ENCODE measurements around the gene SUB1. TPM values are rescaled to one million over a fixed set of nuclear protein-coding genes. Genes with fewer than 3 reads are reported as not detected.
"Not testable (repeated sequence)": the region's sequence is repeated elsewhere in the genome, so short reads cannot be mapped to it uniquely, and the experiment has no call there.

SUB1 gene
- total RNA-seq, 1 donor from 2014 or later = 477 TPM

DNA sequence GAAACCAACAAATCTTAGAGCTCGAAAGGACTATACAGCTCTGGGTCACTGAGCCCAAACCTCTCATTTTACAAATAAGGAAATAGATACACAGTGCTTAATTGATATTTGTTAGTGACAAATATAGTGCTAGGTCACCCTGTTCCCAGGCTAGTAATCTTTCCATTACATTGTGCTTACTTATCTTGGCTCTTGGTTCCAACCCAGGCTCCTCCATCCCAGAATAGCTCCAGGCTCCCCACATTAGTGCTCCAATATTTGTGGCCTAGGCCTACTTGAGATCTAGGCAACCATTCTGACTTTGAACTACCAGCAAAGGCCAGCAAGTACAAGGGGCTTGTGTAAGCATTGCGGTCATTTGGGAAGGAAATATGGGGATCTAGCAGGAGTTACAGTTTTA, 21.7 kb upstream of the SUB1 start:
- intact Hi-C loops (cut with micrococcal nuclease) = no loop called here

DNA sequence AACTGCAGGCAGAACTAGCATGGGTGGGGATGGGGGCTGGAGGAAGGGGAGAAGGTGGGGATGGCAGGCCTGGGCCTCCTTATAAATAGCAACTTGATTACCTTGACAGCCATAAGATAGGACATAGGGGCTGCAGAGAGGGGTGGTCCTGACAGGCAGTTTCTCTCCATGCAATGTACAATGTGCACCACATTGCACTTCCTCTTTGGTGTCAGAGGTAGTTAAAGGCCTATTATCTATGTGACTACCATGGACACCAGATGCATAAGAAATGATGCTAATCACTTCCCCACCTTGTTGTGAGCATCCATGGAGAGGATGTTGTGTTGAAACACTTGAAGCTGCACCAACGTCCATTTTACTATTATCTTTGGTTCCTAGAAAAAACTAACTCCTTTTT, 20.2 kb upstream of the SUB1 start:
- intact Hi-C loops (cut with micrococcal nuclease) = no loop called here

DNA sequence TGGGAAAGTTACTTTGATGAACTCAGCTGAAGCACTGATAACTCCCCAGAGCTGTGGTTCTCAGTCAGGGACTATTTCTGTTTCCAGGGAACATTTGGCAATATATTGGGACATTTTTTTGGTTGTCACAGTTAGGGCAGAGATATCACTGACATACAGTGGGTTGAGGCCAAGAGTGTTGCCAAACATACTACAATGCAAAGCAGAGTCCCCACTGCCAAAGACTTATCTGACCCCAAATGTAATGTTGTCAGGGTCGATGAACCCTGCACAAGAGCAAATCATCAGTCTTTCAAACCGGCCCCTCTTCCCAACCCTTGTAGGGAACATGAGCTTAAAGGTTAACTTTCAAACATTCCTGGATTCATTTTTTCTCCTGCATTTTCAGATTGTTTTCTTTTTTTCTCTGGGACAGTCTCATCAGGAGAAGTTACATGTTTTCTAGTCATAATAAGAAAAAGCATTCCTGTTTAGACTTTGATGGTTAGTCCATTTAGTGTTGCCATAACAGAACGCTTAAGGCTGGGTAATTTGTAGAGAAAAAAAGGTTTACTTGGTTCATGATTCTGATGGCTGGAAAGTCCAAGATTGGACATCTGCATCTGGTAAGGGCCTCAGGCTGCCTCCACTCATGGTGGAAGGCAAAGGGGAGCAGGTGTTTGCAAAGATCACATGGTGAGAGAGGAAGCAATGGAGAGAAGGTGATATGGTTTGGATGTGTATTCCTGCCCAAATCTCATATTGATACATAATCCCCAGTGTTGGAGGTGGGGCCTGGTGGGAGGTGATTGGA, 18.8 kb upstream of the SUB1 start:
- intact Hi-C loops (cut with micrococcal nuclease) = no loop called here

DNA sequence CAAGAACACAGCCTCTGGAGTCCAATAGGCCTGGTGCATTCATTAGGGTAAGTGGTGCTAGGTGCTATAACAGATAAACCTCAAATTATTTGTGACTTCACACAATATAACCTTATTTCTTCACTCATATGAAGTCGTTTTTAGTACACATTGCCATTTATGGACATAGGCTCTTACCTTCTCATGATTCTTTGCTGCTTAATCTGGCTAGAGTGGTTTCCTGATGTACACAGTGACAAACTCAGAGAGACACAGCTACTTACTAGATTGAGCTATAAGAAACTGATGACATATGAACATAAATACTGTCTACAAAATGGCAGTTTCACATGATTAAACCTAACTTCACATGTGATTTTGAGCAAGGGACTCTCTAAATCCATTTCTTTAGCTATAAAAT, 14.2 kb upstream of the SUB1 start:
- intact Hi-C loops (cut with micrococcal nuclease) = no loop called here

DNA sequence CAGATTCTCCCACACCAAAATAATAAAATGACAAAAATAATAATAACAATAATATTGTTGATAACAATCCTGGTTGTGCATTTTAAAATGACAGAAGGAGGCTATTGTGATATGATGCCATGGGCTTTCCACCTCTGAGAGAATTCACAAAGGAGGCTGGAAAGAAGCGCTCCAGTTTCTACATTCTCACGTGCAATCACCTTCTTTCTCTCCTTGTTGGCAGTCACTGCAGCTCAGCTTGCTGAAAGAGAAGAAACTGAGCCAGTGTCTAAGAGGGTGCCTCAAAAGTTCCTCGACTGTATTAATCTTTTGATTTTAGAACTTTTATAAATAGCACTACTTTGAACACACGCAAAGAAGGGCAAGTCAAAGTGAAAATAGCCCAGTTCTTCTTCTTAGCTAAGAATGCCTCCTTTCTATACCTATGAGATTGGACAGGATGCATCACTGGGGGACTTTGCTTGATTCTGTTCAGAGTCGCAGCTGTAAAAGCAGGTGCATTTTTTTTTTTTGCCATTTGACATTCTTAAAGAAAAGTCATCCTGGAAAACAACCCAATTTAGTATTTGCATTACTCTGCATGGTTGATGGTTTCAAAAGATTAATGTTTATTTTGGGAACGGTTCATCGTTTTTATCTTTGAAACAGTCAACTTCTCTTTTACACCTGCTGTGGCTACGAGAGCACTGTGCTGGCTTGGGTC, 12.4 kb upstream of the SUB1 start:
- intact Hi-C loops (cut with micrococcal nuclease) = no loop called here

DNA sequence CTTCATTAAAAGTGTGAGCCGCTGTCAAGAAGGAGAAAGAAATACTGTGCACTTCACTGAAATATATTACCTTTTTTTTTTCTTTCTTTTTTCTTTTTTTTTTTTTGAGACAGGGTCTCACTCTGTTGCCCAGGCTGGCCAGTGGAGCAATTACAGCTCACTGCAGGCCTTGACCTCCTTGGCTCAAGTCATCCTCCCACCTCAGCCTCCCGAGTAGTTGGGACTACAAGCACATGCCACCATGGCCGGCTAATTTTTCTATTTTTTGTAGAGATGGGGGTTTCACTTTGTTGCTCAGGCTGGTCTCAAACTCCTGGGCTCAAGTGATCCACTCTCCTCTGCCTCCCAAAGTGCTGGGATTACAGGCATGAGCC, 11.9 kb upstream of the SUB1 start:
- intact Hi-C loops (cut with micrococcal nuclease) = not testable (repeated sequence)

DNA sequence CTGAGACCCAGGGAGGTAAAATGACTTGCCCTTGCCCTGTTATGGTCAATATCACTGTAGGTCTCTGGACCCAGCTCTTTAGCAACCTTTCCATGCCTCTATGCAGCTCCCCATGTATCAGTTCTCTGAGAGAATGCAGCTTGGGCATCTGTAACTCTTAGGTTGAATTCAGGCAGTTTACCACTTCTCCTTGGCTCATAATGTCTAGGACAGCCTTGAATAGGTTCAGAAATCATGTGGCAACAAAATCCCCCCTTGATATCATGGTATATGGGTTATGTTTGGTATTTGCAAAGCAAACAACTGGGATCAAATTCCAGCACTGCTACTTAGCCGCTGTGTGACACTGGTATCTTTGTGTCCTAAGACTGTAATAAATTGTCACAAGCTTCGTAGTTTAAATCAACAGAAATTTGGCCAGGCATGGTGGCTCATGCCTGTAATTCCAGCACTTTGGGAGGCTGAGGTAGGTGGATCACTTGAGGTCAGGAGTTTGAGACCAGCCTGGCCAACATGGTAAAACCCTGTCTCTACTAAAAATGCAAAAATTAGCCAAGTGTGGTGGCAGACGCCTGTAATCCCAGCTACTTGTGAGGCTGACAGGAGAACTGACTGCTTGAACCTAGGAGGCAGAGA, 10.7 kb upstream of the SUB1 start:
- intact Hi-C loops (cut with micrococcal nuclease) = no loop called here

DNA sequence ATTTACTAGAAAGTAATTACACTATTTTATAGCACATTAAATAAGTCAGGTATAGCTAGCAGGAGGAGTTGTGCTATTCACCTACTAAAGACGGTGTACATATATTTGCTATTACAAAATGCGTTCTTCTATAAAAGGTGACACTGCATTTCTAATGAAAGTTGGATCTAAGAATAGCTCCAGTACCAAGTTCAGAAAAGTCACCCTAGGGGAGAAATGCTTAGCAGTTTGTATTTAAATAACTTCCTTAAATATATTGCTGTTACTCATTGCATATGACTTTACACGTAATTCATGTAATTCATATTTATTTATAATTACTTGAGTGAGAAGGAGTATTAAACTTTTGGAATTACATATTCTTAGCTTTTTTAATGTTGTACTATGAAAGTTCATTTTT, 7.0 kb upstream of the SUB1 start:
- intact Hi-C loops (cut with micrococcal nuclease) = no loop called here

DNA sequence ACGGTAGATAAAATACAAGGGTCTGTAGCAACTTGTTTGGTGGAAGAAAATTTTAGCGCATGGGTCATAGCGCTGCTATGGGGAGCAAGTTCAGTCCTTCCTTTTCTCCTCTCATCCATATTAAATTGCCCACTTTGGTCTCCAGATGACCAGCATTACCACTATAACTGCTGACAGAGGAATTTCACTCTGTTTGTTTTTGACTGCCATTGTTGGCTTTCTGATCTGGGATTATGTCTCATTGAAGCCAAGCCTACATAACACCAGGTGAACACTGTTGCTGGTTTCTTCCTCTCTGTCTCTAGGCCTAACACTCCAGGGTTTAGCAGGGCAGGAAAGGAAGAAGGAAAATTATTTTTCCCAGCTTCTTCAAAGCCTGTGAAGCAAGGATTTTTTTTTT, 6.6 kb upstream of the SUB1 start:
- intact Hi-C loops (cut with micrococcal nuclease) = no loop called here

DNA sequence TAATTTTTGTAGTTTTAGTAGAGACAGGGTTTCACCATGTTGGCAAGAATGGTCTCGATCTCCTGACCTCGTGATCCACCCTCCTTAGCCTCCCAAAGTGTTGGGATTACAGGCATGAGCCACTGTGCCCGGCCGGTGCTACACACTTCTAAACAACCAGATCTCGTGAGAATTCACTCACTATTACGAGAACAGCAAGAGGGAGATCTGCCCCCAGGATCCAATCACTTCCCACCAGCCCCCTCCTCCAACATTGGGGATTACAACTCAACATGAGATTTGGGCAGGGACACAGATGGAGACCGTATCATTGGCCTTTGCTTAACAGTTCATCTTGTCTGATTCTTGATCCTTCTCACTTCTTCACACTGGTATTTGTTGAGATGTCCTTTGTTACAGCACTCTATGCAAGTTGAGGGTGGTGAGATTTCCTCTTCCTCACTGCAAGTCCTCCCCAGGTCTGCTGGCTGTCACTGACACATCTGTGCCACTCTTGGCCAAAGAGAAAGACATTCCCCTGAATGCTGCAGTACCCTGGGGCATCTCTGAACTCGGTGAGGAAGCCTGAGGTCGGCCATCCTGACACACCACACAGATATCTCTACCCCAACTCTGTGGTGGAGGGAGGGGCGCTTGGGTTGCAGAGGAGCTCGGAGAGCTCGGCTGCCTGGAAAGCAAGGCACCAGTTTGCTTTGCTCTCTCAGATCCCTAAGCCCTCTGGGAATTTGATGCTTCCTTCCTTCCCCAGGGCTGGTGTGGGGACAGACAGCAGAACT, 4.2 kb upstream of the SUB1 start:
- intact Hi-C loops (cut with micrococcal nuclease) = no loop called here

DNA sequence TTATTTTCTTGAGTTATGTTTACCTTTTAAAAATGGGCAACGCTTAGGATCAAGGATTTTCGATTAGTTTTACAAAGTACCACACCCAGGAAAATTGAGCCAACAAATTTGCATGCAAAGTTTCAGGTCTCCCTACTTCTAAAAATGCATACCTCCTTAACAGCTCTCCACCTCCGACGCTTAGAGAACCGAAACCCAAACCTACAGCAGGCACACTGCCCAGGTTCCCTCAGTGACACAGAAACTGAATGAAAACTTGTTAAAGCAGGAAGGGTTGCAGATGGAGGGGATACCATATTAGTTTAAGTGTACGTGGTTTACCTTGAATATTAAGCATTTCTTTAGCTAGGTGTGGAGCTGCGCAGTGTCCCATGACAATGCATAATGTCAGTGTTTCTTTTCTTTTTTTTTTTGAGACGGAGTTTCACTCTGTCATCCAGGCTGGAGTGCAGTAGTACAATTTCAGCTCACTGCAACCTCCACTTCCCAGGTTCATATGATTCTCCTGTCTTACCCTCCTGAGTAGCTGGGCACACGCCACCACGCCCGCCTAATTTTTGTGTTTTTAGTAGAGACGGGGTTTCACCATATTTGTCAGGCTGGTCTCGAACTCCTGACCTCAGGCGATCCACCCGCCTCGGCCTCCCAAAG, 1.6 kb upstream of the SUB1 start:
- intact Hi-C loops (cut with micrococcal nuclease) = loop anchor here (2.0 kb wide), 1 partner anchor 1051 kb away; the partner anchor contains the start of genes C5orf22 and DROSHA

DNA sequence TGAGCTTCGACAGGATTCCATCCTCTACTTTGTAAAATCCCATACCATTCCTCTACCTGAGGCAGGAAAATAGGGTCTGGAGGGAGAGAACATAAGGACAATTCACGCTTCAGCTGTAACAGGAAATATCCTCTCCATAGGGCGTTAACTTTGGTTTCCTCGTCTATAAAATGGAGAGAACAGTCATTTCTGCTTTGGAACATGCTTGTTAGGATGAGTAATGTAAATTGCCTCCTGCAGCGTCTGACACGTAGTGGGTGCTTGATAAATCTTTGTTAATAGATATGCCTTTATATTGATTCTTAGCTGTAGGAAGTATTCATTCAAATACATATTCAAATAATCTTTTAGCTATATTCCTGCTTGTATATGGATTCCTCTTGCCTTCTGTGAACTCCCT, 711 bp upstream of the SUB1 start:
- intact Hi-C loops (cut with micrococcal nuclease) = loop anchor here (1.0 to 2.0 kb wide), 5 partner anchors 42 to 1423 kb away; partner anchors contain the start of genes C5orf22, DROSHA and TARS1

DNA sequence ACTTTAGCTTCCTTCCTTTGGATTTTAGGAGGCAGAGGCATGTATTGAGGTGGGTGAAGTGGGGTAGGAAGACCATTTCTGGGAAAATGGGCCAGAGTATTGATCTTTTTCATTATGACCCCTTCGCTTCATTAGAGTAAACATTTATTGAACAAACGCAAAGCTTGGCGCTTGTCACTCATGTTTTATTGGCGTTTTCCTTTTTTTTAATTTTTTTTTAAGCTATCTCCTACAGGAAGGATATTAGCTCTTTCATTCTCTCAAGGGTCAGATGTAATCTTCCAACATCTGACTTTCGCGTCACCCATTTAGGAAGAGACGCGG, 273 bp upstream of the SUB1 start:
- intact Hi-C loops (cut with micrococcal nuclease) = loop anchor here (1.0 to 2.0 kb wide), 5 partner anchors 43 to 1422 kb away; partner anchors contain the start of genes C5orf22, DROSHA and TARS1

DNA sequence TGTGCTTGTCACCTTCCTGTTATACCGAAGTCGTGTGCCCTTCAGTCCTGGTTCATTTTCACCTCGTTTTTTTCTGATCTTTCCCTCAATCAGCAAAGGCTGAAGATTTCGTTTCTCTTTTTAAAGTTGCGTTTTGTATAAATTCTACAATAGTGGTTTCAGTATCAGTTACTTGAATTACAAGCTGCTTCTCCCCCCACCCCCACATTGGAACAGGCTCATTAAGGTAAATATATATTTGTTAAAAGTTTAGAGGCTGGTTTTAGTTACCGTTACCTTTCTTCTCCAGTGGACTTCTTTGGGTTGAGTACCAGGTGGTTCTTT, 881 bp downstream of the SUB1 start:
- intact Hi-C loops (cut with micrococcal nuclease) = loop anchor here (1.0 kb wide), 3 partner anchors 11 to 273 kb away; partner anchors contain the start of gene ZFR

DNA sequence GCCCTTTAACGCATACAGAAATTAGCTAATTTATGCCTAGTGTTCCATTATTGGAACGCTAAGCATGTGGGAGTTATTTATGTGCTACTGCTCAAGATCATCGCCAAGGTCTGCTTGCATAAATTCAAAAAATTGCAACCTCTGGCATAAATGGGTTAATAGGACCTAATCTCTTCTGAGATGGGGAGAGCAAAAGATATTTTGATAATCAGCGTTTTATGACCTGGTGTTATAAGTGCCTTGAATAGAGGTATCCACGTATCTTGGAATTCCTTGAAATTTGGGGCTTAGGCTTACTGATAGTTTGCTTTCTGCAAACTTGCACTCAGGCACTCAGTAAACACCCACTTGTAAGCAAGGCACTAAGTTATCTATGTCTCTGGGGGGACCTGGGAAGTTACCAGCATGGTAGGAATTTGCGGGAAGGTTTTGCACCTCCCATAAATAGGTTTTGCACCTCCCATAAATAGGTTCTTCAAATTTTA, 1.8 kb downstream of the SUB1 start:
- intact Hi-C loops (cut with micrococcal nuclease) = no loop called here

DNA sequence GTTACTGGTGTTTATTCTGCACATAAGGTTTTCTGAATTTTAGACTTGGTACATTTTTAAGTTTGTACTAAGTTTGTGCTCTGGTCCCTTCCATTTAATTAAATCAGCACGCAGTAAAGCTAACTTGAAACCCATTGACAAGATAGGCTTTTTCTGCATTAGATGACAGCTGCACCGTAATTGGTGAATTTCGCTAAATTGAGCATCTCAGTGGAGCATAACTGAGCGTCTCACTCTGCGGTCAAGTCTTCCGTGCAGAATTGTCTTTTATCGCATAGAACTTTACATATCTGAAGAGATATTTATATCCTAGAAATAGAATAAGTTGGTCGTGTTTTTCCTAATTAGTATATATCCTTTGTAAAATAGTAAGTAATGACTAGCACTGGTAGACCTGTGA, 4.1 kb downstream of the SUB1 start:
- intact Hi-C loops (cut with micrococcal nuclease) = no loop called here

DNA sequence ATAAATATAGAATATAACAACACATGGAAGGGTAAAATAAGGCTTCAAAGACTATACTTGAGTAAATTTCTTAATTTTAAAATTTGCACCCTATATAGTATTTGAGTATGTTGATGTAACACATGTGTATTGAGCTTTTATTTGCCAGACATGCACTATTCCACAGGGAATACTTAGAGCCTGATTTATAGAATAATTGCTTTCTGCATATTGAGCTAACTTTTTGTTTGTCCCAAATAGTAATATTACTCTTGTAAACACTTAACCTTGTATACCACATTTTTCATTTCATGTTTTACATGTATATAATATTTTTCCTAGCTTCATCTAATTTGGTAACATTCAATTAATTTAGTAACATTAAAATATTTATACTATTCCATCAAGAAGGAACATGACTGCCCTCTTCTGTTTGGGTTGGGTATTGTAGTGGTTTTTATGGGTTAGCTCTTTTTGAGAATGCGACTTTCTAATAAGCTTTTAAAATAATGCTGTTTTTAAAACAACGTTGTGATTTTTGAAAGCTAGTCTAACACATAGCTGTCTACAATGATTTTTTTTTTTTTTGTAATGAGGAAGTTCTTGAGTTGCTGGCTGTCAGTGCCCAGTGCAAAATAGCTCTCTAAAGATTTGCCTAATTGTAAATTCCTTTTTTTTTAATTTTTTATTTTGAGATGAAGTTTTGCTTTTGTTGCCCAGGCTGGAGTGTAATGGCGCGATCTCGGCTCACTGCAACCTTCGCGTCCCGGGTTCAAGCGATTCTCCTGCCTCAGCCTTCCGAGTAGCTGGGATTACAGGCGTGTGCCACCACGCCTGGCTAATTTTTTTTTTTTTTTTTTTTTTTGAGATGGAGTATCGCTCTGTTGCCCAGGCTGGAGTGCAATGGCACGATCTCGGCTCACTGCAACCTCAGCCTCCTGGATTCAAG, 4.8 kb downstream of the SUB1 start:
- intact Hi-C loops (cut with micrococcal nuclease) = loop anchor here (1.0 to 2.0 kb wide), 6 partner anchors 23 to 417 kb away; partner anchors contain the start of gene ZFR

DNA sequence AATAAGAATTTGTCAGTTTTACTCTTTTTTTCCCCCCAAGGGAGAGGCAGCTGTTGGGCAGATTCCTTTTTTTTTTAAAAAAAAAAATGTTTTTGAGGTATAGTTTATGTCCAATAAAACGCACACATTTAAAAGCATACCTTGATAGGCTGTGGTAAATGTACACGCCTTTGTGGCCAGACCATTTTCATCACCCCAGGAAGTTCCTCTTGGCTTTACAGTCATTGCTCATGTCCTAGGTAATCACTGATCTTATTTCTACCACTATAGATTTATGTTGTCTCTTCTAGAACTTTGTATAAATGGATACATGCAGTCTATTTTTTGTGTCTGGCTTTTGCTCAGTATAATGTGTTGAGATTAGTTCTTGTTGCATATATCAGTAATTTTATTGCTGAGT, 9.8 kb downstream of the SUB1 start:
- intact Hi-C loops (cut with micrococcal nuclease) = loop anchor here (1.0 kb wide), 1 partner anchor 8 kb away; no protein-coding TSS in a partner anchor

DNA sequence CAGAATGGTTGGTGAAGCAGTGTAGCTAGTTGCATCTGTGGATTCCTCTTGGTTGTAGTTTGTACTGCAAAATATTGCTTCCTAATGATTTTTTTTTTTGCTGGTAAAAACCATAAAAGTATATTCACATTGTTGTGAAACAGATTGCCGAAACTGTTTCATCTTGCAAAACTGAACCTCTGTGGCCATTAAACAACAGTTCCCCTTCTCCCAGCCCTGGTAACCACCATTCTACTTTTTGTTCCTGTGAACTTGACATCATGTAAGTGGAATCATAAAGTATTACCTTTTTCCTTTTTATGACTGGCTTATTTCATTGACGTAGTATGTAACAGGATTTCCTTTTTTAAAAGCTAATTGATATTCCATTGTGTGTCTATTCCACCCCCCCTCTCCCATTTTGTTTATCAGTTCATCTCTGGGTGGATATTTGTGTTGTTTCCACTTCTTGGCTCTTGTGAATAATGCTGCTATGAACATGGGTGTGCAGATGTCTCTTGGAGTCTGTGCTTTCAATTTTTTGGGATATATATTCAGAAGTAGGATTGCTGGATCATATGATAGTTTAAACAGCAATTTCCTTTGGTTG, 11.8 kb downstream of the SUB1 start:
- intact Hi-C loops (cut with micrococcal nuclease) = loop anchor here (1.0 kb wide), 1 partner anchor 11 kb away; no protein-coding TSS in a partner anchor
